HG02970 (cell line): ENCODE results near the gene OR10H5.
"Not testable (repeated sequence)": the region's sequence is repeated elsewhere in the genome, so short reads cannot be mapped to it uniquely, and the experiment has no call there.

Source experiments
- ATAC-seq: cut with Tn5 transposase; IDR thresholded peaks from one replicate; pipeline ENCODE4 v1.9.1; 2021; ENCODE audit warnings: mild to moderate bottlenecking, moderate library complexity, moderate number of reproducible peaks; ENCODE audit not compliant: unreplicated experiment, low FRiP score

Gene OR10H5

DNA sequence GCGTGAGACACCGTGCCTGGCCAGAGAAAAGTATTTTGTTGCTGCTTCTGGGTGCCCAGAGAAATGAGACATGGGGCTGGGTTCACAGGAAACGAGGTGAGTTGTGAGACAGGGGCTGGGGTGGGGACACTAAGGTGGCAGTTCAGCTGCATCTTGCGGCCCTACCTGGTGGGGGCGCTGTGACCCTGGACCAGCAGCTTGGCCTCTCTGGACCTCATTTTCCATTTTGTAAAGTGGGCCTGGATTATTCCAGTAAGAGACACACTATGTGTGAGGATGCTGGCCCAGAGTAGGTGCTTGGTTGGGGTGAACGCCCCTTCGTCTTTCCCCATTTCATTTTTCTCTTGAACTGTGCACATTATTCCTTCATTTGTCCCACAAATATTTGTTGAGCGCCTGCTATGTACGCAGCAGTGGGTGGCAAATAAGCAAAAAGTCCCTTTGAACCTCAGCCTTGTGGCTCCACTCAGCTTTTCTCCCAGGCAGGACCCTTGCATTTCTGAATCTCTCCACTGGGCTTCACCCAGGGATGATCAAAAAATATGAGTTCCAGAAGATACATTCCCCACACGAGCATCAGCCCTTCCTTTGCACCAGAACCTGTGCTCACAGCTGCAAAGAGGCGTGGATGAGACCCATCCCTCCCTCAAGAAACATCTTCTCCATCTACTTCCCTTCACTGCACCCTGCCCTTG, 54.6 kb downstream of the OR10H5 start:
- ATAC-seq: no peak

GRCh38 chr19:15843203-15843893, 55.9 kb downstream of the OR10H5 start:
- ATAC-seq: no peak

- ATAC-seq: not testable (repeated sequence)
Observed at GRCh38 chr19:15843894-15844222, 56.4 kb downstream of the OR10H5 start.

DNA sequence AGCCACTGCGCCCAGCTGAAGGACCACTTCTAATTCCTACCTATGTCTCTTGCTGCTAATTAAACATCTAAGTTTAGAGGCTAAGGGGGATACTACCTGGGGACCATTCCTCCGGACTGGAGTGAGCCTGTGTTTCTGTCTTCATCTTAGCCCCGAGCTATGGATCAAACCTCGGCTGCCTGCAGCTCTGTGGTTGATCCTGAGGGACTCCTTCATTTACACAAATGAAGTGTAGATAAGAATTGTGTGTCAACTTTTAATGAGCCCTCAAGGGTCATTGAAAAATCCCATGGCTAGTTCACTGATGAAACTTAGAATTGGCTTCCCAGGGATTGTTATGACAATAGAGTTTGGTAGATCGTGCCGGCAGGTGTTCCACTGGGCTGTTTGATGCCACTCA, 59.5 kb downstream of the OR10H5 start:
- no peak for ATAC-seq

GRCh38 chr19:15850385-15850784, 62.9 kb downstream of the OR10H5 start:
- no peak for ATAC-seq
